ENCODE data around the gene PDGFA. TPM values are rescaled to one million over a fixed set of nuclear protein-coding genes. Genes with fewer than 3 reads are reported as not detected.

The PDGFA gene
- total RNA-seq, 4 donors from 2014 or later = 60.2 to 123 (median 104) TPM

GRCh38 chr7:463362-463781 is 56.3 kb downstream of the PDGFA start:
- 96% methylated on average over 36 of the region's 36 CpGs; no CpG with 5 or more reads in 1 of the 2 donors for WGBS, 2 donors (ENCODE audit: low coverage in 1 of 2)
- H3K4me1 ChIP-seq = peaks cover 0 to 4% (median 0%) of the 10 kb centered on the region in 4 donors
- H3K4me3 ChIP-seq = no peak overlapping the region
- no peak for DNase-seq
- H3K9me3 ChIP-seq = no peaks in the 10 kb centered on the region
- no peak for TF ChIP-seq EP300 (IDR thresholded peaks at IDR 0.05; ENCODE audit: low read depth)
- no peak for TF ChIP-seq POLR2AphosphoS5 (IDR thresholded peaks at IDR 0.05)
- no peak for TF ChIP-seq POLR2A (IDR thresholded peaks at IDR 0.05)
- no peak for TF ChIP-seq CTCF (IDR thresholded peaks at IDR 0.05)
- intact Hi-C loops (cut with DNase I; ENCODE audit: low total_unique reads) = no loop called here
- no peak overlapping the region for H3K27ac ChIP-seq
- in situ Hi-C loops (cut with MboI; ENCODE audit: low pct_ligation_motif_present in 1 of 4, low pct_unique_long_range_greater_than_20kb in 1 of 4, low sequenced_read_pairs in 3 of 4) = no loop called here
- H3K36me3 ChIP-seq = no peaks in the 10 kb centered on the region
- no peaks in the 10 kb centered on the region for H3K27me3 ChIP-seq

GRCh38 chr7:462173-463103 is 57.2 kb downstream of the PDGFA start:
- intact Hi-C loops (cut with DNase I; ENCODE audit: low total_unique reads) (no loop called here), in situ Hi-C loops (cut with MboI; ENCODE audit: low pct_ligation_motif_present in 1 of 4, low pct_unique_long_range_greater_than_20kb in 1 of 4, low sequenced_read_pairs in 3 of 4) (no loop called here)
- no peak overlapping the region for H3K4me3 ChIP-seq
- DNase-seq = no peak
- no peaks in the 10 kb centered on the region for H3K9me3 ChIP-seq
- TF ChIP-seq POLR2AphosphoS5 (IDR thresholded peaks at IDR 0.05) (no peak), CTCF (IDR thresholded peaks at IDR 0.05) (no peak)
- peaks cover 0 to 4% (median 0%) of the 10 kb centered on the region in 4 donors for H3K4me1 ChIP-seq
- no peak overlapping the region for H3K27ac ChIP-seq
- WGBS, 2 donors (ENCODE audit: low coverage in 1 of 2) = 94% methylated on average over 41 of the region's 49 CpGs; no CpG with 5 or more reads in 1 of the 2 donors
- no peaks in the 10 kb centered on the region for H3K36me3 ChIP-seq
- H3K27me3 ChIP-seq = no peaks in the 10 kb centered on the region

DNA sequence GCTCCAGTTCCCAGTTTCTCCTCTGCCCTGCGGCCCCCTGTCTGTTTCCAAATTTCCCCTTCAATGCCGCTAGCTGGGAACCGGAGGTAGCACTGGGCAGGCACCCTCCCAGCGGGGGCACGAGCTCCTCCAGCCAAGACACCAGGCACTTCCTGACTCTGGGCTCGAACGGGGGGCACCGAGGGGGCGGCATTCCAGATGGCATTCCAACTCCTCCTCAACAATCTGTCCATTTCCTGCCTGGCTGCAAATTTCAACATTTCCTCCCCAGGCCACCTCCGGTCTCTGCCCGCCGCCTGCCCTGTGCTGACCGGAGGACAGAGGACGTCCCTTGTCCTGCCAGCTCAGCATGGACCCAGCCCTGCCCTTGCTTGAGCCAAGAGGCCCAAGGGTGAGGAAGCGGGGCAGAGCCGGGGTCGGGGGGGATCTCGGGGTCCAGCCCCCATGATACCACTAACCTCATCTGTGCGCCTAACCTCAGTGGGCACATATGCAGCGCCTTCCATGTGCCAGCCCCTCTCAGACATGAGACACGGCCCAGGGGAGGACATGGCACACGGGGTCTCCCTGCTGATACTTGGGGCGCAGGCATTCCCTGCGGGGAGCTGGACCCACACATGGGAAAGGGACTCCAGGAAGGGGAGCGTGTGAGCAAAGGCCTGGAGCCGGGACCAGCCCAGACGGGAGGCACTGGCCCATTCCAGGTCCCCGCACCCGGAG is 58.0 kb downstream of the PDGFA start:
- TF ChIP-seq CTCF (IDR thresholded peaks at IDR 0.05) (no peak), POLR2AphosphoS5 (IDR thresholded peaks at IDR 0.05) (no peak), EP300 (IDR thresholded peaks at IDR 0.05; ENCODE audit: low read depth) (no peak), POLR2A (IDR thresholded peaks at IDR 0.05) (no peak)
- Histone ChIP-seq H3K27me3 (no peaks in the 10 kb centered on the region), H3K36me3 (no peaks in the 10 kb centered on the region), H3K4me1 (peaks cover 0 to 4% (median 0%) of the 10 kb centered on the region in 4 donors), H3K27ac (no peak overlapping the region), H3K9me3 (no peaks in the 10 kb centered on the region), H3K4me3 (no peak overlapping the region)
- intact Hi-C loops (cut with DNase I; ENCODE audit: low total_unique reads) (no loop called here), in situ Hi-C loops (cut with MboI; ENCODE audit: low pct_ligation_motif_present in 1 of 4, low pct_unique_long_range_greater_than_20kb in 1 of 4, low sequenced_read_pairs in 3 of 4) (no loop called here)
- no peak for DNase-seq
- 83% methylated on average over 26 of the region's 29 CpGs; no CpG with 5 or more reads in 1 of the 2 donors for WGBS, 2 donors (ENCODE audit: low coverage in 1 of 2)

DNA sequence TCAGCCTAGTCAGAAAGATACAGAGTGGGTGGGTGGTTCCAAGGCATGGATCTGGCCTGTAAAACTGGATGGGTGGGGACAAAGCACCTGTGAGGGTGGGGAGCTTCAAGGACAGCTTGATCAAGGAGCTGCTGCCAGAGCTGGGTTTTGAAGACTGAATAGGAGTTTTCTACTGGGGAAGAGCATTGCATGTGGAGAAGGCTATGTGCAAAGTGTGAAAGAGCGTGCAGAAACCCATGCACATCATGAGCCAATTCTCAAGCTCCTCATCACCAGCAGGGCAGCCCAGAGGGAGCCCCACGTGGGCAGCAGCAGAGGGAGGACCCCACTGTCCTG is 58.6 kb downstream of the PDGFA start:
- Histone ChIP-seq H3K36me3 (no peaks in the 10 kb centered on the region), H3K4me3 (no peak overlapping the region), H3K4me1 (peaks cover 0 to 4% (median 0%) of the 10 kb centered on the region in 4 donors), H3K27me3 (no peaks in the 10 kb centered on the region), H3K27ac (peak overlapping the region in 1 of 4 donors; percentile 5), H3K9me3 (no peaks in the 10 kb centered on the region)
- DNase-seq = no peak
- TF ChIP-seq EP300 (IDR thresholded peaks at IDR 0.05; ENCODE audit: low read depth) (no peak), CTCF (IDR thresholded peaks at IDR 0.05) (no peak), POLR2AphosphoS5 (IDR thresholded peaks at IDR 0.05) (no peak), POLR2A (IDR thresholded peaks at IDR 0.05) (no peak)
- in situ Hi-C loops (cut with MboI; ENCODE audit: low pct_ligation_motif_present in 1 of 4, low pct_unique_long_range_greater_than_20kb in 1 of 4, low sequenced_read_pairs in 3 of 4) (no loop called here), intact Hi-C loops (cut with DNase I; ENCODE audit: low total_unique reads) (no loop called here)
- WGBS, 2 donors (ENCODE audit: low coverage in 1 of 2) = 76 to 100% methylated on average over 1 to 2 of the region's 2 CpGs
